Gastrocnemius medialis (tissue), 4 donors: ENCODE data around the gene RYR2. TPM values are rescaled to one million over a fixed set of nuclear protein-coding genes. Genes with fewer than 3 reads are reported as not detected.

Experiments
- ATAC-seq, 2 donors: fragments of 150-250 bp; one replicate each; pipeline ENCODE4 v1.9.1; 2016
- DNase-seq, 2 donors: peaks; one replicate each; pipeline ENCODE4 v3.0.0-alpha.2; 2019
- H3K27ac ChIP-seq, 4 donors: fragments of 200-600 bp; sonication (generic); 1 replicate in 1 of 4; 2 replicates in 3 of 4; pipeline ENCODE4 v1.5.1; 2016 to 2018; ENCODE audit warnings: mild to moderate bottlenecking in 2 of 4, moderate library complexity in 1 of 4
- H3K27me3 ChIP-seq, 3 donors: fragments of 200-600 bp; sonication (generic) in 2 of 3; 1 replicate in 1 of 3; 2 replicates in 2 of 3; pipeline versions ENCODE4 v1.5.1 to v1.6.0; 2016 to 2019; ENCODE audit warnings: mild to moderate bottlenecking in 1 of 3, moderate library complexity in 1 of 3
- H3K36me3 ChIP-seq, 2 donors: fragments of 200-600 bp; sonication (generic) in 1 of 2; one replicate each; pipeline ENCODE4 v1.5.1; 2017 to 2018
- H3K4me1 ChIP-seq, 2 donors: fragments of 200-600 bp; sonication (generic) in 1 of 2; one replicate each; pipeline ENCODE4 v1.5.1; 2016 to 2017; ENCODE audit warnings: mild to moderate bottlenecking in 2 of 2
- H3K4me3 ChIP-seq, 4 donors: fragments of 200-600 bp; sonication (generic) in 3 of 4; 1 replicate in 1 of 4; 2 replicates in 3 of 4; pipeline ENCODE4 v1.5.1; 2016 to 2019; ENCODE audit warnings: mild to moderate bottlenecking in 2 of 4
- H3K9me3 ChIP-seq, 3 donors: fragments of 200-600 bp; sonication (generic) in 2 of 3; 1 replicate in 1 of 3; 2 replicates in 2 of 3; pipeline ENCODE4 v1.5.1; 2016 to 2019
- POLR2A ChIP-seq, 2 donors: fragments of 450-650 bp; IDR thresholded peaks; one replicate each; pipeline ENCODE4 v1.6.1; 2017; ENCODE audit warnings: antibody characterized with exemption in 2 of 2, mild to moderate bottlenecking in 2 of 2, moderate library complexity in 2 of 2
- in situ Hi-C, 4 donors: fragments of 200-750 bp; cut with MboI; loops; one replicate each; pipeline versions ENCODE4 v1.15.0 to v1.8.0; 2017; ENCODE audit warnings: low sequenced_read_pairs in 4 of 4
- intact Hi-C: fragments of 100-400 bp; cut with DNase I; formaldehyde crosslinking; loops from one replicate; pipeline ENCODE4 v1.15.1; 2023; ENCODE audit warnings: low total_unique reads
- total RNA-seq, 4 donors: library from RNA; depleted of rRNA; stranded (reverse); fragments of >200 nt; gene quantifications; one replicate each; pipeline versions ENCODE4 v1.1.0 to v1.2.3, GENCODE V29; 2016
- TF ChIP-seq, protein P1 (sequence below), 5 experiments: fragments of 450-650 bp in 3 of 5; fragments of 200-600 bp in 2 of 5; sonication (generic) in 2 of 5; IDR thresholded peaks in 4 of 5; conservative IDR thresholded peaks in 1 of 5; 1 replicate in 4 of 5; 2 replicates in 1 of 5; pipeline ENCODE4 v1.5.1; 2016 to 2019; ENCODE audit warnings: antibody characterized with exemption in 5 of 5, mild to moderate bottlenecking in 3 of 5, moderate library complexity in 3 of 5

RYR2 gene
- total RNA-seq, 4 donors from 2014 or later = 0.04 to 0.16 (median 0.07) TPM

DNA sequence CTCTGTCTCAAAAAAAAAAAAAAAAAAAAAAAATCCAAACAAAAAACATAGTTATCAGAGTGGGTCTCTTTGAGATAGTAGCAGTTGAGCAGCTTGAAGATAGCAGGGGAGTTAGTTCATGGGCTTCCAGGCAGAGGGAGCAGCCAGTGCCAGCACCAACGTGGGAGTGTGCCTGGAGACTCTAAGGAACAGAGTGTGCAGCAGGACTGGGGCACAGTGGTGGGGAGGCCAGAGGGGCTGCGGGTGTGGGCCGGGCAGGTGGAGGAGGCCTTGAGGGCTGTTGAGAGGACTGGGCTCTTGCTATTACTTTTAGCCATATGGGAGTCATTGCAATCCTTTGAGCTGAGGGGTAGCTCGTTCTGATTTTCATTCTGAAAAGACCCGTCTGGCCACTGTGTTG lies 63.8 kb downstream of the RYR2 start:
- Histone ChIP-seq H3K36me3 (no peaks in the 10 kb centered on the region), H3K27ac (no peak overlapping the region), H3K4me1 (no peaks in the 10 kb centered on the region), H3K27me3 (no peaks in the 10 kb centered on the region), H3K4me3 (no peak overlapping the region), H3K9me3 (no peaks in the 10 kb centered on the region)
- DNase-seq = no peak
- in situ Hi-C loops = no loop called here
- no peak for ATAC-seq
- intact Hi-C loops = no loop called here
- TF ChIP-seq, protein P1, sequence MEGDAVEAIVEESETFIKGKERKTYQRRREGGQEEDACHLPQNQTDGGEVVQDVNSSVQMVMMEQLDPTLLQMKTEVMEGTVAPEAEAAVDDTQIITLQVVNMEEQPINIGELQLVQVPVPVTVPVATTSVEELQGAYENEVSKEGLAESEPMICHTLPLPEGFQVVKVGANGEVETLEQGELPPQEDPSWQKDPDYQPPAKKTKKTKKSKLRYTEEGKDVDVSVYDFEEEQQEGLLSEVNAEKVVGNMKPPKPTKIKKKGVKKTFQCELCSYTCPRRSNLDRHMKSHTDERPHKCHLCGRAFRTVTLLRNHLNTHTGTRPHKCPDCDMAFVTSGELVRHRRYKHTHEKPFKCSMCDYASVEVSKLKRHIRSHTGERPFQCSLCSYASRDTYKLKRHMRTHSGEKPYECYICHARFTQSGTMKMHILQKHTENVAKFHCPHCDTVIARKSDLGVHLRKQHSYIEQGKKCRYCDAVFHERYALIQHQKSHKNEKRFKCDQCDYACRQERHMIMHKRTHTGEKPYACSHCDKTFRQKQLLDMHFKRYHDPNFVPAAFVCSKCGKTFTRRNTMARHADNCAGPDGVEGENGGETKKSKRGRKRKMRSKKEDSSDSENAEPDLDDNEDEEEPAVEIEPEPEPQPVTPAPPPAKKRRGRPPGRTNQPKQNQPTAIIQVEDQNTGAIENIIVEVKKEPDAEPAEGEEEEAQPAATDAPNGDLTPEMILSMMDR (IDR thresholded peaks at IDR 0.05 in 4 of 5, conservative IDR thresholded peaks at IDR 0.05 in 1 of 5) = no peak
- TF ChIP-seq POLR2A (IDR thresholded peaks at IDR 0.05) = no peak

DNA sequence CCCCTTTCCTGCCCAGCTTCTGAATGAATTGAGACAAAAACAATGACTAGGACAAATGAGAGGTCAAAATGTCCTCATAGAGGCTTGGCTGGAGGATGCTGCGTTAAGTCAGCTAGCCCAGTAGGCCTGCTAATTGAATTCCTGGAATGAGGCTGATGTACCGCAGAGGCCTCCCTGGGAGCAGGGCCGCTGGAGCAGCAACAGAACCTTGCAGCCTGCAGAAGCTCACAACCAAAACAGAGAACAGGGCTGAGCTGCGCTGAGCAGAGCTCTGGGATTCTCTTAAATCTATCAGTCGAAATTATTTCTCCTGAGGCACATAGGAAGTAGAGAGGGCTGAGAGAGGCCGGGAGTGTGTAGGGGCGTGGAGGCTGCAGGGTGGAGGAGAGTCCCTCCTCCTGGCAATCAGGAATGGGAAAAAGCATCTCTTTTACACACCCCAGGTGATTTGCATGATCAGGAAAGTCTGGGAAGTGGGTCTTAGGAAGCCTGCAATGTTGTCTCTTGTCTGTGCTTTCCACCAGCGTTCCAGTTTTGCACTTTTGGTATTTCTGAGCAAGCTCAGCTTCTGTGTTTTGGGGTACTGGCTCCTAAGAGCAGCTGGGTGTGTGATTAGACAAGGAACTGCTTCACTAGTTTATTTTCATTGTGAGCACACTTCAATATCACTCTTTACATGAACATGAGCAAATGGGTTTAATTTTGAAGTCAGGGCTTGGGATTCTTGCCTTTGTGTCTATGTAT lies 66.5 kb downstream of the RYR2 start:
- no peak for TF ChIP-seq POLR2A (IDR thresholded peaks at IDR 0.05)
- TF ChIP-seq, protein P1 (IDR thresholded peaks at IDR 0.05 in 4 of 5, conservative IDR thresholded peaks at IDR 0.05 in 1 of 5) = no peak
- ATAC-seq (no peak), DNase-seq (no peak)
- Histone ChIP-seq H3K27ac (no peak overlapping the region), H3K36me3 (no peaks in the 10 kb centered on the region), H3K4me3 (no peak overlapping the region), H3K4me1 (no peaks in the 10 kb centered on the region), H3K27me3 (no peaks in the 10 kb centered on the region), H3K9me3 (no peaks in the 10 kb centered on the region)
- intact Hi-C loops = no loop called here
- in situ Hi-C loops = no loop called here

DNA sequence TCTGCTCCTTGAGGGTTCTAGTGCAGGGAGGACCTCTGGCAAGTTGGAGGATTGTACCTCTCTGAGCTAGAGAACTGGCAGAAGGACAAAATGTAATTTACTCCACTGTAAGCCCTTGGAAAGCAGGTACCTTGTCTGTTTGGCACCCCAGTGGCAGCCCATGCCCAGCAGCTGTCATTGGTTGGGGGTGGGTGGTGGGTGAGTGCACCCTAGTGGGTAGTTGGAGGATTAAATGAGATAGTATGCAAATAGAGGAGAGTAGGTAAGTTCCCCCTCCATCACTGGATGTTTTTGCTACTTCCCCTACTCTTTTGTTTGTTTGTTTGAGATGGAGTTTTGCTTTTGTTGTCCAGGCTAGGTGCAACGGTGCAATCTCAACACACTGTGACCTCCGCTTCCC lies 69.8 kb downstream of the RYR2 start:
- H3K4me3 ChIP-seq = no peak overlapping the region
- H3K36me3 ChIP-seq = no peaks in the 10 kb centered on the region
- DNase-seq = no peak
- no peak overlapping the region for H3K27ac ChIP-seq
- H3K27me3 ChIP-seq = no peaks in the 10 kb centered on the region
- no peak for TF ChIP-seq POLR2A (IDR thresholded peaks at IDR 0.05)
- TF ChIP-seq, protein P1 (IDR thresholded peaks at IDR 0.05 in 4 of 5, conservative IDR thresholded peaks at IDR 0.05 in 1 of 5) = no peak
- no peaks in the 10 kb centered on the region for H3K4me1 ChIP-seq
- H3K9me3 ChIP-seq = no peaks in the 10 kb centered on the region
- ATAC-seq = no peak
- in situ Hi-C loops (no loop called here), intact Hi-C loops (no loop called here)

DNA sequence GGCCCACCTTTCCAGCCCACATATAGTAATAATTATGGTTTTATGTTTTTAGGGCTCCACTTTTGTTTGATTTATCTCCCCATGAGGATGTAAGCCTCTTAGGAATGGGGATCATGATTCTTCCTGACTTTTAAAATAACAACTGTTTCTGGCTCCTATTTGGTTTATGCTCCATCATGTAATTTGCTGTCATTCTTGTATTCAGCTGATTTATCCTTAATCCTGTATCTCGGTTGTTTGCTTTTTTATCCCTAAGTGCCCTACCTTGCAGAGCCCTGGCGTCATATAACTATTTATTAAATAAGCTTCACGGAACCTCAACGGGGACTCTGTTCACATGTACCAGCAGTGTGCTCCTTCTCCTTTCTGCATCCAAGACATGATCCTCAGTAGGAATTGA lies 70.7 kb downstream of the RYR2 start:
- no peak for DNase-seq
- intact Hi-C loops (no loop called here), in situ Hi-C loops (no loop called here)
- no peak for ATAC-seq
- Histone ChIP-seq H3K27ac (no peak overlapping the region), H3K4me1 (no peaks in the 10 kb centered on the region), H3K9me3 (no peaks in the 10 kb centered on the region), H3K27me3 (no peaks in the 10 kb centered on the region), H3K4me3 (no peak overlapping the region), H3K36me3 (no peaks in the 10 kb centered on the region)
- TF ChIP-seq, protein P1 (IDR thresholded peaks at IDR 0.05 in 4 of 5, conservative IDR thresholded peaks at IDR 0.05 in 1 of 5) = no peak
- no peak for TF ChIP-seq POLR2A (IDR thresholded peaks at IDR 0.05)

DNA sequence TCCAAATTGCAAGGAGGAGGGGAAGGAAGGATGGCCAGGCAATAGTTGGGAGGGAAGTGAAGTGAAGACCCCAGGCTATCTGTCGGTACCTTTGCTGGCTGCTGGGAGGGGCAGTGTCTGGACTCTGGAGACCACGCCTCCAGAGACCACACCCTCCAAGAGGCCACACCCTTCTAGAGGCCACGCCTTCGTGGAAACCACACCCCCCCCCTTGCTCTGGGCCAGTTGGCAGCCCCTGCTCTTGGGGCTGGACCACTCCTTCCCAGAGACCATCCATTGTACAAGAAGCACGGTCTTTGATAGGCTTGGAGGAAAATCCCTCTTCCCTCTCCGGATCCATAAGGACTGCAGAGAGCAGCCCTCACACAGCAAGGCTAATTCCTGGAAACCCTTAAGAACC lies 73.1 kb downstream of the RYR2 start:
- Histone ChIP-seq H3K27me3 (no peaks in the 10 kb centered on the region), H3K27ac (no peak overlapping the region), H3K36me3 (no peaks in the 10 kb centered on the region), H3K4me3 (no peak overlapping the region), H3K9me3 (no peaks in the 10 kb centered on the region), H3K4me1 (no peaks in the 10 kb centered on the region)
- intact Hi-C loops (no loop called here), in situ Hi-C loops (no loop called here)
- no peak for TF ChIP-seq POLR2A (IDR thresholded peaks at IDR 0.05)
- TF ChIP-seq, protein P1 (IDR thresholded peaks at IDR 0.05 in 4 of 5, conservative IDR thresholded peaks at IDR 0.05 in 1 of 5) = no peak
- DNase-seq (no peak), ATAC-seq (no peak)
